Measurements from ENCODE around the gene TRIM28.

TRIM28 gene

GRCh38 chr19:58549664-58550361, 5.9 kb downstream of the TRIM28 start:
- no peak for DNase-seq

- DNase-seq = no peak
Measured at GRCh38 chr19:58550362-58551122, 6.7 kb downstream of the TRIM28 start.

- no peak for DNase-seq
Measured at GRCh38 chr19:58551123-58551497, 7.2 kb downstream of the TRIM28 start.

- DNase-seq = no peak
Measured at GRCh38 chr19:58551577-58552471, 8.0 kb downstream of the TRIM28 start.

GRCh38 chr19:58552655-58553054, 8.8 kb downstream of the TRIM28 start:
- no peak for DNase-seq

GRCh38 chr19:58553799-58554493, 10.1 kb downstream of the TRIM28 start:
- no peak for DNase-seq

- DNase-seq = no peak
Measured at GRCh38 chr19:58554494-58555368, 10.9 kb downstream of the TRIM28 start, which contains the start of gene CHMP2A. Gene CHMP2A (minus strand): TSS chr19:58555105. CDS start chr19:58554212, 893 bp downstream.

- no peak for DNase-seq
Measured at GRCh38 chr19:58555369-58555885, 11.6 kb downstream of the TRIM28 start.

- DNase-seq = no peak
Measured at GRCh38 chr19:58555920-58556621, 12.2 kb downstream of the TRIM28 start.

- no peak for DNase-seq
Measured at GRCh38 chr19:58556622-58557220, 12.9 kb downstream of the TRIM28 start.

GRCh38 chr19:58557221-58558065, 13.6 kb downstream of the TRIM28 start:
- DNase-seq = no peak

- DNase-seq = no peak
Measured at GRCh38 chr19:58558066-58558622, 14.3 kb downstream of the TRIM28 start, which contains the start of gene UBE2M. Gene UBE2M (minus strand): TSS chr19:58558611. CDS start chr19:58558381, 230 bp downstream.

GRCh38 chr19:58558623-58559274, 14.9 kb downstream of the TRIM28 start:
- DNase-seq = no peak

- DNase-seq = no peak
Measured at GRCh38 chr19:58559275-58560006, 15.6 kb downstream of the TRIM28 start.

- DNase-seq = no peak
Measured at GRCh38 chr19:58560007-58560887, 16.4 kb downstream of the TRIM28 start.

GRCh38 chr19:58560921-58561320, 17.1 kb downstream of the TRIM28 start:
- DNase-seq = no peak
